GM19324 (cell line): ENCODE measurements around the gene RC3H2.
"Not testable (repeated sequence)": the region's sequence is repeated elsewhere in the genome, so short reads cannot be mapped to it uniquely, and the experiment has no call there.

Source experiments
- ATAC-seq: cut with Tn5 transposase; IDR thresholded peaks from one replicate; pipeline ENCODE4 v1.9.1; 2021; ENCODE audit warnings: mild to moderate bottlenecking, moderate library complexity; ENCODE audit not compliant: unreplicated experiment, low FRiP score

The RC3H2 gene

GRCh38 chr9:122852085-122852786, 52.9 kb downstream of the RC3H2 start:
- not testable (repeated sequence) for ATAC-seq

- ATAC-seq = no peak
Observed at GRCh38 chr9:122848256-122848943, 56.8 kb downstream of the RC3H2 start.

GRCh38 chr9:122846371-122846940, 58.7 kb downstream of the RC3H2 start:
- no peak for ATAC-seq

GRCh38 chr9:122845116-122845515, 60.0 kb downstream of the RC3H2 start:
- ATAC-seq = no peak

- ATAC-seq = no peak
Observed at GRCh38 chr9:122844137-122844536, 61.0 kb downstream of the RC3H2 start.

GRCh38 chr9:122841501-122841900, 63.7 kb downstream of the RC3H2 start:
- no peak for ATAC-seq

GRCh38 chr9:122838441-122838840, 66.7 kb downstream of the RC3H2 start:
- ATAC-seq = not testable (repeated sequence)

- ATAC-seq = no peak
Observed at GRCh38 chr9:122837266-122837850, 67.8 kb downstream of the RC3H2 start.

GRCh38 chr9:122835313-122835731, 69.8 kb downstream of the RC3H2 start:
- peak; percentile 41 for ATAC-seq

- no peak for ATAC-seq
Observed at GRCh38 chr9:122832194-122832593, 73.0 kb downstream of the RC3H2 start.

GRCh38 chr9:122828965-122829284, 76.2 kb downstream of the RC3H2 start:
- not testable (repeated sequence) for ATAC-seq

GRCh38 chr9:122827761-122828093, 77.4 kb downstream of the RC3H2 start:
- peak; percentile 15 for ATAC-seq

GRCh38 chr9:122822938-122823337, 82.2 kb downstream of the RC3H2 start:
- no peak for ATAC-seq

- no peak for ATAC-seq
Observed at GRCh38 chr9:122822056-122822455, 83.1 kb downstream of the RC3H2 start.

GRCh38 chr9:122821278-122821943, 83.7 kb downstream of the RC3H2 start:
- ATAC-seq = no peak

- ATAC-seq = no peak
Observed at GRCh38 chr9:122820490-122820845, 84.7 kb downstream of the RC3H2 start.

GRCh38 chr9:122819791-122820489, 85.2 kb downstream of the RC3H2 start:
- no peak for ATAC-seq

- ATAC-seq = no peak
Observed at GRCh38 chr9:122819326-122819725, 85.8 kb downstream of the RC3H2 start.

- ATAC-seq = no peak
Observed at GRCh38 chr9:122816163-122816867, 88.8 kb downstream of the RC3H2 start.

- ATAC-seq = no peak
Observed at GRCh38 chr9:122815544-122815943, 89.6 kb downstream of the RC3H2 start.
